Measurements from ENCODE around the gene LRMDA.

Gene LRMDA

GRCh38 chr10:75730847-75731246 lies 299.4 kb downstream of the LRMDA start:
- DNase-seq (ENCODE audit: extremely low read depth, low read depth) = no peak

GRCh38 chr10:75733135-75733890 lies 301.9 kb downstream of the LRMDA start:
- no peak for TF ChIP-seq CTCF (IDR thresholded peaks at IDR 0.05; ENCODE audit: low read depth, low read length)
- DNase-seq (ENCODE audit: extremely low read depth, low read depth) = no peak

More at GRCh38 chr10:75730847-75731246, 299.4 kb downstream of the LRMDA start:
- no peak for TF ChIP-seq CTCF (IDR thresholded peaks at IDR 0.05; ENCODE audit: low read depth, low read length)

- TF ChIP-seq CTCF (IDR thresholded peaks at IDR 0.05; ENCODE audit: low read depth, low read length) = no peak
- DNase-seq (ENCODE audit: extremely low read depth, low read depth) = no peak
Measured at GRCh38 chr10:75736151-75736640, 304.8 kb downstream of the LRMDA start.

GRCh38 chr10:75736889-75737579 lies 305.6 kb downstream of the LRMDA start:
- TF ChIP-seq CTCF (IDR thresholded peaks at IDR 0.05; ENCODE audit: low read depth, low read length) = no peak
- DNase-seq (ENCODE audit: extremely low read depth, low read depth) = no peak

GRCh38 chr10:75737580-75737949 lies 306.1 kb downstream of the LRMDA start:
- no peak for TF ChIP-seq CTCF (IDR thresholded peaks at IDR 0.05; ENCODE audit: low read depth, low read length)
- DNase-seq (ENCODE audit: extremely low read depth, low read depth) = no peak

- DNase-seq (ENCODE audit: extremely low read depth, low read depth) = no peak
- no peak for TF ChIP-seq CTCF (IDR thresholded peaks at IDR 0.05; ENCODE audit: low read depth, low read length)
Measured at GRCh38 chr10:75738924-75739323, 307.5 kb downstream of the LRMDA start.

Measured in AG09319 (cell line).